Activated CD4-positive, alpha-beta memory T cell treated with anti-CD3 and anti-CD28 coated beads for 36 hours (primary cell): ENCODE results near the gene PPP1R13L. TPM values are rescaled to one million over a fixed set of nuclear protein-coding genes. Genes with fewer than 3 reads are reported as not detected.
"Not testable (repeated sequence)": the region's sequence is repeated elsewhere in the genome, so short reads cannot be mapped to it uniquely, and the experiment has no call there.

Experiments used
- CTCF ChIA-PET: fragments of 350-600 bp; sonication (Branson Sonifier 250); formaldehyde crosslinking; loops from one replicate; lab custom pipeline; 2021; ENCODE audit warnings: antibody characterized with exemption, inconsistent platforms; lab: Charles Lee
- POLR2A ChIA-PET: fragments of 350-600 bp; sonication (Branson Sonifier 250); formaldehyde crosslinking; loops from one replicate; lab custom pipeline; 2021; ENCODE audit warnings: antibody characterized with exemption; lab: Charles Lee
- DNase-seq: peaks from one replicate; pipeline ENCODE4 v3.0.0-alpha.2; 2020
- H3K27ac Mint-ChIP-seq: one replicate; pipeline ENCODE4 v1.8.0; 2021; ENCODE audit warnings: mixed read lengths
- H3K27me3 Mint-ChIP-seq: one replicate; pipeline ENCODE4 v1.8.0; 2021; ENCODE audit warnings: mixed read lengths
- H3K36me3 Mint-ChIP-seq: one replicate; pipeline ENCODE4 v1.8.0; 2021; ENCODE audit warnings: mixed read lengths
- H3K4me1 Mint-ChIP-seq: one replicate; pipeline ENCODE4 v1.8.0; 2021; ENCODE audit warnings: low read depth, mixed read lengths
- H3K4me3 Mint-ChIP-seq: one replicate; pipeline ENCODE4 v1.8.0; 2021; ENCODE audit warnings: mild to moderate bottlenecking, mixed read lengths
- H3K9me3 Mint-ChIP-seq: one replicate; pipeline ENCODE4 v1.8.0; 2021; ENCODE audit warnings: mixed read lengths
- intact Hi-C: fragments of 100-400 bp; cut with micrococcal nuclease; formaldehyde crosslinking; loops from one replicate; pipeline ENCODE4 v1.15.1; 2023
- microRNA-seq: library from miRNA; unstranded; fragments of <30 nt; microRNA quantifications from one replicate; pipeline ENCODE4 v1.2.0, GENCODE V29; 2022; ENCODE audit warnings: borderline number of aligned reads, borderline microRNAs expressed, borderline replicate concordance
- total RNA-seq, 2 experiments: library from RNA; stranded (reverse); gene quantifications; one replicate each; pipeline ENCODE4 v1.2.3, GENCODE V29; 2021

PPP1R13L gene
- total RNA-seq, 2 experiments from 2014 or later = 8.1 to 9.2 TPM

- Mint-ChIP-seq H3K27me3 (peaks cover 15% of the 10 kb centered on the region), H3K9me3 (no peaks in the 10 kb centered on the region), H3K36me3 (no peaks in the 10 kb centered on the region), H3K27ac (no peak overlapping the region), H3K4me1 (peaks cover 4% of the 10 kb centered on the region), H3K4me3 (no peak overlapping the region)
- ChIA-PET CTCF (interaction anchor here (0.6 to 3.4 kb wide), 4 partner anchors 10 to 88 kb away, joined by 3 to 17 read pairs (median 4); no protein-coding TSS in a partner anchor), POLR2A (no interaction called here)
- DNase-seq = no peak
- intact Hi-C loops = loop anchor here (5.0 kb wide), 2 partner anchors 84 to 144 kb away; partner anchors contain the start of gene MARK4
Observed at GRCh38 chr19:45336696-45337251, 68.1 kb downstream of the PPP1R13L start.

- H3K4me3 Mint-ChIP-seq, H3K27ac Mint-ChIP-seq, POLR2A ChIA-PET, H3K9me3 Mint-ChIP-seq, H3K4me1 Mint-ChIP-seq, DNase-seq, H3K36me3 Mint-ChIP-seq: not testable (repeated sequence)
- peaks cover 11% of the 10 kb centered on the region for H3K27me3 Mint-ChIP-seq
- intact Hi-C loops = loop anchor here (5.0 kb wide), 2 partner anchors 83 to 143 kb away; partner anchors contain the start of gene MARK4
- CTCF ChIA-PET = interaction anchor here (0.6 kb wide), 1 partner anchor 105 kb away, joined by 4 read pairs; no protein-coding TSS in a partner anchor
Observed at GRCh38 chr19:45334881-45335280, 70.0 kb downstream of the PPP1R13L start.

DNA sequence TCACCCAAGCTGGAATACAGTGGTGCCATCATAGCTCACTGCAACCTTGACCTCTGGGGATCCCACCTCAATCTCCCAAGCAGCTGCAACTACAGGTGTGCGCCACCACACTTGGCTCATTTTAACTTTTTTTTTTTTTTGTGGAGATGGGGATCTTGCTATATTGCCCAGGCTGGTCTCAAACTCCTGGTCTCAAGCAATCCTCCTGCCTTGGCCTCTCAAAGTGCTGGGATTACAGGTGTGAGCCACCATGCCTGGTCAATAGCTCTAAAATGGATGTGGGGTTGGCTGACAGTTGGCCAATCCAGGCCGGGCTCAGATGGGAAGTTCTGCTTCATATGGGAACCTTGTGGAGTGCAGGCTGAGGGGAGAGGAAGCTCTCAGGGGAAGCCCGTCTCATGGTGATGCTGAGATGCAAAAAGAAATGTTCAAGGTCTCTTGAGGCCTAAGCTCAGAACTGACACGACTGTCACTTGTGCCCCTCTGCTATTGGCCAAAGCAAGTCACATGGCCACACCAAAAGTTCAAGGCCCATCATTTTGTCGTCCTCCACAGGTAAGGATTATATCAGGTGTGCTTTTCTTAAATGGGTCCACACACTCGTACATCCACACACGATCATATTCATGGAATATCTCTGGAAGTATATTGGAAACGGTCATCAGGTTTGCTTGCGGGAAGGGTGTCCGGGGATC is 71.1 kb downstream of the PPP1R13L start:
- no peaks in the 10 kb centered on the region for H3K9me3 Mint-ChIP-seq
- peaks cover 6% of the 10 kb centered on the region for H3K27me3 Mint-ChIP-seq
- H3K4me3 Mint-ChIP-seq = no peak overlapping the region
- DNase-seq = no peak
- no peaks in the 10 kb centered on the region for H3K36me3 Mint-ChIP-seq
- ChIA-PET CTCF (no interaction called here), POLR2A (no interaction called here)
- no peak overlapping the region for H3K27ac Mint-ChIP-seq
- intact Hi-C loops = no loop called here
- peaks cover 2% of the 10 kb centered on the region for H3K4me1 Mint-ChIP-seq

DNA sequence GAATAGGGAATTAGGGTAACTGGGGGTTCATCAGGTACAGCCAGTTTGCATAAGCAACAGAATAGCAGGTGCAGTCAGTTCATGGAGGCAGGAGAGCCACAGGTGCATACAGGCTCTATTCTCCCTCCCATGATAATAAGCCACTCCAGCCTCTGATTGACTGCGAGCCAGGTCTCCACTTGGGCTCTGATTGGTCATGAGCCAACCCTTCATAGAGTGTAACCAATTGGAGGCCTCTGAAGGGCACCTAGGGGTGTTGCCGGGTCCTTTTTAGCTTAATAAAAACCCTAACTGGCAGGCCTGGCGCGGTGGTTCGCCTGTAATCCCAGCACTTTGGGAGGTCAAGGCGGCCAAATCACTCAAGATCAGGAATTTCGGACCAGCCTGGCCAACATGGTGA is 73.5 kb downstream of the PPP1R13L start:
- DNase-seq = no peak
- Mint-ChIP-seq H3K9me3 (no peaks in the 10 kb centered on the region), H3K27ac (no peak overlapping the region), H3K36me3 (no peaks in the 10 kb centered on the region), H3K27me3 (peaks cover 4% of the 10 kb centered on the region), H3K4me1 (no peaks in the 10 kb centered on the region), H3K4me3 (no peak overlapping the region)
- ChIA-PET CTCF (no interaction called here), POLR2A (no interaction called here)
- intact Hi-C loops = no loop called here

Small RNAs within 50 kb of the gene (microRNA-seq; reads per million reads assigned to microRNA genes)
- not detected for gene MIR6088

Other genes starting within 250 kb of the PPP1R13L start
- under 1 TPM; 0.10 to 0.22 TPM for gene NKPD1, start 244.1 kb downstream of the PPP1R13L start, total RNA-seq
- gene TRAPPC6A, start 226.8 kb downstream of the PPP1R13L start, total RNA-seq = 10 to 100 TPM; 35.1 to 39.9 TPM
- gene BLOC1S3, start 226.3 kb downstream of the PPP1R13L start, total RNA-seq = 10 to 100 TPM; 10.4 to 11.8 TPM
- not detected for gene EXOC3L2, start 159.7 kb downstream of the PPP1R13L start, total RNA-seq
- 10 to 100 TPM; 20.3 to 21.6 TPM for gene MARK4, start 153.8 kb downstream of the PPP1R13L start, total RNA-seq
- not detected for gene CKM, start 82.2 kb downstream of the PPP1R13L start, total RNA-seq
- not detected for gene KLC3, start 64.3 kb downstream of the PPP1R13L start, total RNA-seq
- 10 to 100 TPM; 27.2 to 27.4 TPM for gene ERCC2, start 34.5 kb downstream of the PPP1R13L start, total RNA-seq
- 10 to 100 TPM; 11.1 to 12.6 TPM for gene POLR1G, start 1.6 kb upstream of the PPP1R13L start, total RNA-seq
- 10 to 100 TPM; 59.4 to 59.7 TPM for gene ERCC1, start 18.8 kb upstream of the PPP1R13L start, total RNA-seq
- 1 to 10 TPM; 3.7 to 5.9 TPM for gene FOSB, start 62.9 kb upstream of the PPP1R13L start, total RNA-seq
- 1 to 10 TPM; 1.5 to 2.2 TPM for gene RTN2, start 92.0 kb upstream of the PPP1R13L start, total RNA-seq
- 1 to 10 TPM; 3.5 to 3.6 TPM for gene PPM1N, start 93.4 kb upstream of the PPP1R13L start, total RNA-seq
- 100 to 1,000 TPM; 167 to 174 TPM for gene VASP, start 102.4 kb upstream of the PPP1R13L start, total RNA-seq
- 10 to 100 TPM; 10.8 to 11.0 TPM for gene OPA3, start 179.7 kb upstream of the PPP1R13L start, total RNA-seq
- gene GPR4, start 197.1 kb upstream of the PPP1R13L start, total RNA-seq = not detected
- 100 to 1,000 TPM; 159 to 183 TPM for gene EML2, start 234.3 kb upstream of the PPP1R13L start, total RNA-seq